A673 (cell line): Measurements from ENCODE around the gene OR2T1.
"Not testable (repeated sequence)": the region's sequence is repeated elsewhere in the genome, so short reads cannot be mapped to it uniquely, and the experiment has no call there.

Source experiments
- EZH2 ChIP-seq: fragments of 200-600 bp; sonication (generic); IDR thresholded peaks from 2 replicates; pipeline ENCODE4 v1.6.1; 2017; ENCODE audit warnings: borderline replicate concordance, low read depth, mild to moderate bottlenecking, mixed read lengths, antibody characterized with exemption, low read length; ENCODE audit not compliant: poor library complexity, severe bottlenecking
- TF ChIP-seq, protein P1 (sequence below): fragments of 300-800, 200-600 bp; sonication (generic); conservative IDR thresholded peaks from 2 replicates; pipeline ENCODE4 v1.5.1; 2017; ENCODE audit warnings: low read depth, mild to moderate bottlenecking, antibody characterized with exemption, low read length, moderate library complexity, mixed read lengths

DNA sequence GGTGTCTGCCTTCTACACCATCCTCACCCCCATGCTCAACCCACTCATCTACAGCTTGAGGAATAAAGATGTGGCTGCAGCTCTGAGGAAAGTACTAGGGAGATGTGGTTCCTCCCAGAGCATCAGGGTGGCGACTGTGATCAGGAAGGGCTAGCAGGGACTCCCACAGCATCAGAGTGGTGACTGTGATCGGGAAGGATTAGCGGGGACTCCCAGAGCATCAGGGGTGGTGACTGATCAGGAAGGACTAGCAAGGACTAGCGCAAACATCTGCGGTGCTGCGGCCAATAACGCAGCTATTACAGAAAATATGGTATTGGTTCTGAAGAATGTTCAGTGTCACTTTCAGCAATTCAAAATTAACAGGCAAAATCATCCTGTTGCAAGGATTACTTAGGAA lies 50.8 kb downstream of the OR2T1 start:
- TF ChIP-seq, protein P1, sequence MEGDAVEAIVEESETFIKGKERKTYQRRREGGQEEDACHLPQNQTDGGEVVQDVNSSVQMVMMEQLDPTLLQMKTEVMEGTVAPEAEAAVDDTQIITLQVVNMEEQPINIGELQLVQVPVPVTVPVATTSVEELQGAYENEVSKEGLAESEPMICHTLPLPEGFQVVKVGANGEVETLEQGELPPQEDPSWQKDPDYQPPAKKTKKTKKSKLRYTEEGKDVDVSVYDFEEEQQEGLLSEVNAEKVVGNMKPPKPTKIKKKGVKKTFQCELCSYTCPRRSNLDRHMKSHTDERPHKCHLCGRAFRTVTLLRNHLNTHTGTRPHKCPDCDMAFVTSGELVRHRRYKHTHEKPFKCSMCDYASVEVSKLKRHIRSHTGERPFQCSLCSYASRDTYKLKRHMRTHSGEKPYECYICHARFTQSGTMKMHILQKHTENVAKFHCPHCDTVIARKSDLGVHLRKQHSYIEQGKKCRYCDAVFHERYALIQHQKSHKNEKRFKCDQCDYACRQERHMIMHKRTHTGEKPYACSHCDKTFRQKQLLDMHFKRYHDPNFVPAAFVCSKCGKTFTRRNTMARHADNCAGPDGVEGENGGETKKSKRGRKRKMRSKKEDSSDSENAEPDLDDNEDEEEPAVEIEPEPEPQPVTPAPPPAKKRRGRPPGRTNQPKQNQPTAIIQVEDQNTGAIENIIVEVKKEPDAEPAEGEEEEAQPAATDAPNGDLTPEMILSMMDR: not testable (repeated sequence)
- not testable (repeated sequence) for TF ChIP-seq EZH2
